ENCODE results near the gene TRIM66. TPM values are rescaled to one million over a fixed set of nuclear protein-coding genes. Genes with fewer than 3 reads are reported as not detected.

Gene TRIM66
- total and polyA plus RNA-seq, 9 of the 15 experiments (the other 6 are each of a cell fraction or from before 2014, with no cell fraction given), result 1.1 to 7.3 (median 4.9) TPM

DNA sequence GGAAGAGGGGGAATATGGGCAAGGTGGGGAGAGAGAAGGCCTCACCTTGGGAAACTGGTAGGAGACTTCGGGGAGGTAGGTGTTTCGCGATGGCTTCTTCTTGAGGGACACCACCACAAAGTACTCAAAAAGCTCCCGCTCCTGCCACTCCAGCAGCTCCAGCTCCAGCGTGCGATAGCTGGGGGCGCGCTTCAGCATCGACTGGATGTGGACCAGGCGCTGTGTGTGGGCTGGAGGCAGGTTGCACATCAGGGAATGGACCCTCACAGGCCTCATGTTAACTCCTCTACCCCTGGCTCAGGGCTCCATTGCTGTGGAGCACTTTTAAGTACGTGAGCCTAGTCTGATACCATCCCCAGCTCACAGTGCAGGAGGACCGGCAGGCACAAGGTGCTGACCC, 30.0 kb upstream of the TRIM66 start:
- in situ Hi-C loops (cut with MboI) (no loop called here), intact Hi-C loops (cut with micrococcal nuclease) (no loop called here)
- ChIA-PET POLR2A (interaction anchor here (0.8 to 2.0 kb wide), 4 partner anchors 9 to 22 kb away, joined by 3 to 5 read pairs (median 4); no protein-coding TSS in a partner anchor), CTCF (ENCODE audit: low intra/inter-chr PET ratio) (no interaction called here)
- Histone ChIP-seq H3K4me2 (ENCODE audit: insufficient read depth, low read length) (no peak overlapping the region), H3K27me3 (ENCODE audit: control insufficient read depth in 2 of 2, insufficient read depth in 2 of 2, low read length in 2 of 2) (peaks cover 41 to 78% of the 10 kb centered on the region in 2 experiments), H3K79me2 (ENCODE audit: control insufficient read depth, insufficient read depth, low read length) (no peaks in the 10 kb centered on the region), H3K27ac (ENCODE audit: extremely low read depth, low read depth, low read length) (no peak overlapping the region), H3K9ac (ENCODE audit: insufficient read depth in 1 of 2, low read depth in 2 of 2, low read length in 2 of 2) (no peak overlapping the region), H3K36me3 (ENCODE audit: control insufficient read depth, insufficient read depth, low read length) (no peaks in the 10 kb centered on the region), H3K9me1 (ENCODE audit: control insufficient read depth, insufficient read depth, low read length) (no peaks in the 10 kb centered on the region), H3K4me3 (no peak overlapping the region), H3K9me3 (replicated peaks; ENCODE audit: control insufficient read depth, insufficient read depth, low read depth, low read length) (no peaks in the 10 kb centered on the region), H2AFZ (ENCODE audit: low read depth, low read length) (no peak overlapping the region), H3K4me1 (replicated peaks in 1 of 2; ENCODE audit: control insufficient read depth in 2 of 2, insufficient read depth in 2 of 2, low read length in 2 of 2) (peaks cover 4 to 5% of the 10 kb centered on the region in 2 experiments; a peak in 3 of 5 replicates), H4K20me1 (replicated peaks; ENCODE audit: control insufficient read depth, insufficient read depth, low read length) (peaks cover 5% of the 10 kb centered on the region; the same call in 1 of the 2 replicates)
- WGBS (ENCODE audit: insufficient coverage, low coverage, missing lambda C conversion rate), result 29% methylated on average over 10 of the region's 12 CpGs
- ATAC-seq, result no peak
- no TSS peak for BruUV-seq (replicated peaks)
- FAIRE-seq, result no peak
- DNase-seq (ENCODE audit: extremely low read depth in 1 of 4, low spot score in 3 of 4), result no peak
- TF ChIP-seq, protein P1, sequence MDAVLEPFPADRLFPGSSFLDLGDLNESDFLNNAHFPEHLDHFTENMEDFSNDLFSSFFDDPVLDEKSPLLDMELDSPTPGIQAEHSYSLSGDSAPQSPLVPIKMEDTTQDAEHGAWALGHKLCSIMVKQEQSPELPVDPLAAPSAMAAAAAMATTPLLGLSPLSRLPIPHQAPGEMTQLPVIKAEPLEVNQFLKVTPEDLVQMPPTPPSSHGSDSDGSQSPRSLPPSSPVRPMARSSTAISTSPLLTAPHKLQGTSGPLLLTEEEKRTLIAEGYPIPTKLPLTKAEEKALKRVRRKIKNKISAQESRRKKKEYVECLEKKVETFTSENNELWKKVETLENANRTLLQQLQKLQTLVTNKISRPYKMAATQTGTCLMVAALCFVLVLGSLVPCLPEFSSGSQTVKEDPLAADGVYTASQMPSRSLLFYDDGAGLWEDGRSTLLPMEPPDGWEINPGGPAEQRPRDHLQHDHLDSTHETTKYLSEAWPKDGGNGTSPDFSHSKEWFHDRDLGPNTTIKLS (IDR thresholded peaks at IDR 0.05; ENCODE audit: borderline replicate concordance, low read depth), result no peak
- TF ChIP-seq NR0B1 (IDR thresholded peaks at IDR 0.05; ENCODE audit: partially characterized antibody) (no peak), MAX (CRISPR knock-in tag; IDR thresholded peaks at IDR 0.05) (no peak), TEAD1 (CRISPR knock-in tag; IDR thresholded peaks at IDR 0.05) (no peak), ASH1L (IDR thresholded peaks at IDR 0.05; ENCODE audit: borderline replicate concordance, low read depth, partially characterized antibody) (no peak), ZBTB40 (IDR thresholded peaks at IDR 0.05) (no peak), ZBTB40 (CRISPR knock-in tag; IDR thresholded peaks at IDR 0.05) (no peak)

Data from K562 (cell line).